ENCODE results near the gene TAS1R2.

Gene TAS1R2

GRCh38 chr1:18819203-18819602 is 40.3 kb downstream of the TAS1R2 start:
- peaks cover 14% of the 10 kb centered on the region for H3K27me3 ChIP-seq (ENCODE audit: insufficient read depth, low read length)

GRCh38 chr1:18817795-18818435 is 41.5 kb downstream of the TAS1R2 start:
- Histone ChIP-seq H3K36me3 (ENCODE audit: insufficient read depth, low read length) (no peaks in the 10 kb centered on the region), H3K27me3 (ENCODE audit: insufficient read depth, low read length) (peaks cover 14% of the 10 kb centered on the region), H3K4me3 (ENCODE audit: low read length) (no peak overlapping the region), H3K4me1 (ENCODE audit: insufficient read depth, low read length) (no peaks in the 10 kb centered on the region), H2AFZ (ENCODE audit: low read depth, low read length) (no peak overlapping the region), H3K9me3 (ENCODE audit: low read length) (no peaks in the 10 kb centered on the region)

More at GRCh38 chr1:18819203-18819602, 40.3 kb downstream of the TAS1R2 start:
- Histone ChIP-seq H3K4me3 (ENCODE audit: low read length) (no peak overlapping the region), H3K9me3 (ENCODE audit: low read length) (no peaks in the 10 kb centered on the region), H2AFZ (ENCODE audit: low read depth, low read length) (no peak overlapping the region), H3K4me1 (ENCODE audit: insufficient read depth, low read length) (no peaks in the 10 kb centered on the region), H3K36me3 (ENCODE audit: insufficient read depth, low read length) (no peaks in the 10 kb centered on the region)

- Histone ChIP-seq H3K9me3 (ENCODE audit: low read length) (no peaks in the 10 kb centered on the region), H3K27me3 (ENCODE audit: insufficient read depth, low read length) (peaks cover 14% of the 10 kb centered on the region), H3K4me1 (ENCODE audit: insufficient read depth, low read length) (no peaks in the 10 kb centered on the region), H2AFZ (ENCODE audit: low read depth, low read length) (no peak overlapping the region), H3K36me3 (ENCODE audit: insufficient read depth, low read length) (no peaks in the 10 kb centered on the region), H3K4me3 (ENCODE audit: low read length) (no peak overlapping the region)
Observed at GRCh38 chr1:18817316-18817715, 42.1 kb downstream of the TAS1R2 start.

GRCh38 chr1:18816808-18817207 is 42.7 kb downstream of the TAS1R2 start:
- Histone ChIP-seq H3K4me3 (ENCODE audit: low read length) (no peak overlapping the region), H3K27me3 (ENCODE audit: insufficient read depth, low read length) (peaks cover 14% of the 10 kb centered on the region), H3K36me3 (ENCODE audit: insufficient read depth, low read length) (no peaks in the 10 kb centered on the region), H3K9me3 (ENCODE audit: low read length) (no peaks in the 10 kb centered on the region), H3K4me1 (ENCODE audit: insufficient read depth, low read length) (no peaks in the 10 kb centered on the region), H2AFZ (ENCODE audit: low read depth, low read length) (no peak overlapping the region)

GRCh38 chr1:18814874-18815531 is 44.5 kb downstream of the TAS1R2 start:
- Histone ChIP-seq H3K4me1 (ENCODE audit: insufficient read depth, low read length) (no peaks in the 10 kb centered on the region), H3K27me3 (ENCODE audit: insufficient read depth, low read length) (peaks cover 10% of the 10 kb centered on the region)

GRCh38 chr1:18814425-18814824 is 45.0 kb downstream of the TAS1R2 start:
- H2AFZ ChIP-seq (ENCODE audit: low read depth, low read length) = no peak overlapping the region
- H3K9me3 ChIP-seq (ENCODE audit: low read length) = no peaks in the 10 kb centered on the region
- H3K4me1 ChIP-seq (ENCODE audit: insufficient read depth, low read length) = no peaks in the 10 kb centered on the region
- no peaks in the 10 kb centered on the region for H3K36me3 ChIP-seq (ENCODE audit: insufficient read depth, low read length)
- H3K27me3 ChIP-seq (ENCODE audit: insufficient read depth, low read length) = peaks cover 5% of the 10 kb centered on the region
- H3K4me3 ChIP-seq (ENCODE audit: low read length) = no peak overlapping the region

More at GRCh38 chr1:18814874-18815531, 44.5 kb downstream of the TAS1R2 start:
- H2AFZ ChIP-seq (ENCODE audit: low read depth, low read length) = no peak overlapping the region
- no peaks in the 10 kb centered on the region for H3K9me3 ChIP-seq (ENCODE audit: low read length)
- H3K4me3 ChIP-seq (ENCODE audit: low read length) = no peak overlapping the region
- H3K36me3 ChIP-seq (ENCODE audit: insufficient read depth, low read length) = no peaks in the 10 kb centered on the region

GRCh38 chr1:18812453-18812939 is 47.0 kb downstream of the TAS1R2 start:
- Histone ChIP-seq H3K4me1 (ENCODE audit: insufficient read depth, low read length) (no peaks in the 10 kb centered on the region), H3K27me3 (ENCODE audit: insufficient read depth, low read length) (no peaks in the 10 kb centered on the region), H2AFZ (ENCODE audit: low read depth, low read length) (no peak overlapping the region), H3K9me3 (ENCODE audit: low read length) (no peaks in the 10 kb centered on the region), H3K4me3 (ENCODE audit: low read length) (no peak overlapping the region), H3K36me3 (ENCODE audit: insufficient read depth, low read length) (no peaks in the 10 kb centered on the region)

GRCh38 chr1:18811733-18812452 is 47.6 kb downstream of the TAS1R2 start:
- H3K4me1 ChIP-seq (ENCODE audit: insufficient read depth, low read length) = no peaks in the 10 kb centered on the region
- no peaks in the 10 kb centered on the region for H3K36me3 ChIP-seq (ENCODE audit: insufficient read depth, low read length)
- no peak overlapping the region for H2AFZ ChIP-seq (ENCODE audit: low read depth, low read length)
- H3K9me3 ChIP-seq (ENCODE audit: low read length) = no peaks in the 10 kb centered on the region
- H3K27me3 ChIP-seq (ENCODE audit: insufficient read depth, low read length) = no peaks in the 10 kb centered on the region
- H3K4me3 ChIP-seq (ENCODE audit: low read length) = no peak overlapping the region

- no peaks in the 10 kb centered on the region for H3K9me3 ChIP-seq (ENCODE audit: low read length)
- no peaks in the 10 kb centered on the region for H3K27me3 ChIP-seq (ENCODE audit: insufficient read depth, low read length)
- H3K4me1 ChIP-seq (ENCODE audit: insufficient read depth, low read length) = no peaks in the 10 kb centered on the region
- no peak overlapping the region for H3K4me3 ChIP-seq (ENCODE audit: low read length)
- no peaks in the 10 kb centered on the region for H3K36me3 ChIP-seq (ENCODE audit: insufficient read depth, low read length)
- no peak overlapping the region for H2AFZ ChIP-seq (ENCODE audit: low read depth, low read length)
Observed at GRCh38 chr1:18809953-18810899, 49.2 kb downstream of the TAS1R2 start.

GRCh38 chr1:18808550-18808949 is 50.9 kb downstream of the TAS1R2 start:
- Histone ChIP-seq H3K9me3 (ENCODE audit: low read length) (no peaks in the 10 kb centered on the region), H3K36me3 (ENCODE audit: insufficient read depth, low read length) (no peaks in the 10 kb centered on the region), H2AFZ (ENCODE audit: low read depth, low read length) (no peak overlapping the region), H3K27me3 (ENCODE audit: insufficient read depth, low read length) (peaks cover 1% of the 10 kb centered on the region), H3K4me1 (ENCODE audit: insufficient read depth, low read length) (no peaks in the 10 kb centered on the region), H3K4me3 (ENCODE audit: low read length) (no peak overlapping the region)

GRCh38 chr1:18807334-18808063 is 52.0 kb downstream of the TAS1R2 start:
- Histone ChIP-seq H2AFZ (ENCODE audit: low read depth, low read length) (no peak overlapping the region), H3K9me3 (ENCODE audit: low read length) (no peaks in the 10 kb centered on the region), H3K4me1 (ENCODE audit: insufficient read depth, low read length) (no peaks in the 10 kb centered on the region), H3K27me3 (ENCODE audit: insufficient read depth, low read length) (peaks cover 2% of the 10 kb centered on the region), H3K36me3 (ENCODE audit: insufficient read depth, low read length) (no peaks in the 10 kb centered on the region), H3K4me3 (ENCODE audit: low read length) (no peak overlapping the region)

Data from neuron (in vitro differentiated cells).